HG02642 (cell line): ENCODE measurements around the gene ARHGEF37.

Source experiments
- ATAC-seq: cut with Tn5 transposase; IDR thresholded peaks from one replicate; pipeline ENCODE4 v1.9.1; 2021; ENCODE audit warnings: mild to moderate bottlenecking; ENCODE audit not compliant: unreplicated experiment, poor library complexity

ARHGEF37 gene

DNA sequence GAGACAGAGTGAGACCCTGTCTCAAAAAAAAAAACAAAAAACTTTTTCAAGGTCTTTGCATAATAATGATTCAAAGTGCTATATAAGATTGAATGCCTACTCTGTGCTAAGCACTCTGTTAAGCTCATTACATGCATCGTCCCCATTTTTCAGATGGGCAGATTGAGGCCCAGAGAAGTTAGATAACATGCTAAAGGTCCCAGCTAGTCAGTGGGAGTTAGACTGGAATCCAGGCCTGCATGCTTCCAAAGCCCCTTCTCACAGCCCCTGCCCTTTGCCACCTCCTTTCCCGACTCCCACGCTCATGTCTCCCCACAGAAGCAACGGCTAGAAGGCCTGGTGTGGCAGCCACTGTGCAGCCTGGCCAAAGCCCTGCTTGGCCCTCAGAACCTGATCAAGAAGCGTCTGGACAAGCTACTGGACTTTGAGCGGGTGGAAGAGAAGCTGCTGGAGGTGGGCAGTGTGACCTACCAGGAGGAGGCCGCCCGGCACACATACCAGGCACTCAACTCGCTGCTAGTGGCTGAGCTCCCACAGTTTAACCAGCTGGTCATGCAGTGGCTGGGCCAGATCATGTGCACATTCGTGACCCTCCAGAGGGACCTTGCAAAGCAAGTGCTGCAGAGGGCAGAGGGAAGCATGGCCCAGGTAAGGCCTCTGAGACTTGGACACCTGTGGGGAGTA is 40.3 kb downstream of the ARHGEF37 start:
- no peak for ATAC-seq

DNA sequence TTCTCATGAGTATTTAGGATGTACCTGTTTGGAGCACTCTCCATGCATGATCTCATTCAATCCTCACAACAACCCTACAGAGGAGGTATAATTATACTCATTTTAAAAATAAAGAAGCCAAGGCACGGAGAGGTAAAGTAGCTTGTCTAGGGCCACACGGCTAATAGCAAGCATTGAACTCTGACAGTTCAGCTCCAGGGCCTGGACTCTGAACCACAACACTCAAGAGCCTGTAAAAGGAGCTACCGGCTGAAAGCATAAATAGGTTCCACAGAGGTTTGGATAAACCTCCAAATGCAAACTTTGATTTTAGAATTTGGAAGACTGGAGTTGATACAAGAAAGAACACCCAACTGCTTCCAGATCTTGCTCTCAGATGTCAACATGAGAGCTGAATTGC is 41.2 kb downstream of the ARHGEF37 start:
- no peak for ATAC-seq

DNA sequence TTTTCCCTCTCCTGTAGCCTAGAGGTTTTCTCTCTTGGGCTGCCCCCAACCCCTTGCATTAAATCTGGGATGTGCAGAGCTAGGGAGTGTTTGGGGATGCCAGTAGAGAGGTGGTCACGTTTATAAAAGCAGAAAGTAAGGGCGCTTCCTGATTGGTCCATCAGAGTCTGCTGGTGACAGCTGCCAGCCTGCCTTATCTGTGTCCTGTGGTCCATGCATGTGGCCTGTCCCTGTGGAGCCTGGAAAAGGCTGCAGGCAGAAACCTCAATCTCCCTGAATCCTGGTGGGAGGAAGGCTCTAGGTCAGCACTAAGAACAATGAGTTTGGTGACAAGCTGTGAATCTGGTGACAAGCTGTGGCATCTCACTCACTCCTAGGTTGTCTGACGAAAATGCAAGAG is 42.2 kb downstream of the ARHGEF37 start:
- no peak for ATAC-seq

DNA sequence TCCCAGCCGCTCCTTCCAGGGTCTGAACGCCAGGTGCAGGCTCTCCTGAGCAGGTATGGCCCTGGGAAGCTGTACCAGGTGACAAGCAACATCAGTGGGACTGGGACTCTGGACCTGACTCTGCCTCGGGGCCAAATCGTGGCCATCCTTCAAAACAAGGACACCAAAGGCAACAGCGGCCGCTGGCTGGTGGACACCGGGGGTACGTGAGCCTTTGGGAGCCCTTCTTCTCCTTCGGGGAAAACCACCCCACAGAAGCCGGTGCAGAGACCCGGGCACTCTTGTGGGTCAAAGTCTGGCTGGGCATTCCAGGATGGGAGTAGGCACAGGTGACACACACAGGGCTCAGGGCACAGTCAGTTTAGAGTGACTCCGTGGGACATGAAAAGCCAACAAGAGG is 45.8 kb downstream of the ARHGEF37 start:
- no peak for ATAC-seq

DNA sequence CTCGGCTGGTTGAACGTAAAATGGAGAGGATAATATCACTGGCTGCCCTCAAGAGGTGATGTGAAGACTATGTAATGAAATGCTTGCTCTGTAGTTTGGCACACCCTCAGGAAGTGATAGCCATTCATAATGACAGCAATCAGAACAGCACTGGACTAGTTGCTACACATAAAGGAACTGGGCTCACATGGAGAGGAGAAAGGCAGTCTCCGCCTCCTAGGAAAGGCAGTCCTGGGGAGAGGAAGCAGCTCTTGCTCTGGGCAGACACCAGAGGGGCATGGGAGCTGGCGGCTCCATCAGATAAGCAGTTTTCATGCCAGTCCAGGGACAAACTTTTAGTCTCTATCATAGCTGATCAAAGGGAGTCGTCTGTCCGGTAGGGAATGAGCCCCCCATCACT is 46.9 kb downstream of the ARHGEF37 start:
- no peak for ATAC-seq

DNA sequence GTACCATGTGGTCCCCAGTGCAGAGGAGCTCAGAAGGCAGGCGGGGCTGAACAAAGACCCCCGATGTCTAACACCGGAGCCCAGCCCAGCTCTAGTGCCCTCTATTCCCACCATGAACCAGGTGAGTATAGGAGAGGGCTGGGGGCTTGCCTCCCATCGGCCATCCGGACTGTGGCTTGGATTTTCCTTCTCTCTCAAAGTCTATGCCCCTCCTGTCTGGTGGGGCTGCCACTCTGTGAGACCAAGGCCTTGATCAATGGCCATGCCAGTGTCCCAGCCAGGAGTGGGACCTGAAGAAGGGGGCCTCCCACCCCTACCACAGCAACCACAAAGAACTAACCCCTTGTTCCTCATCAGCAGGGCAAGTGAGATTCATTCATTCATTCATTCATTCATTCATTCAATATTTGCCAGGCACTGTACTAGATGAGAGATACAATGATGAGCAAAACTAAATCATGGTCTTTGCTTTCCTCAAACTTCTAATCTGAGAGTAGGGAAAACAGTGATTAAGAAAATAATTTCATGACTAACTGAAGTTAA is 47.6 kb downstream of the ARHGEF37 start:
- ATAC-seq: no peak

DNA sequence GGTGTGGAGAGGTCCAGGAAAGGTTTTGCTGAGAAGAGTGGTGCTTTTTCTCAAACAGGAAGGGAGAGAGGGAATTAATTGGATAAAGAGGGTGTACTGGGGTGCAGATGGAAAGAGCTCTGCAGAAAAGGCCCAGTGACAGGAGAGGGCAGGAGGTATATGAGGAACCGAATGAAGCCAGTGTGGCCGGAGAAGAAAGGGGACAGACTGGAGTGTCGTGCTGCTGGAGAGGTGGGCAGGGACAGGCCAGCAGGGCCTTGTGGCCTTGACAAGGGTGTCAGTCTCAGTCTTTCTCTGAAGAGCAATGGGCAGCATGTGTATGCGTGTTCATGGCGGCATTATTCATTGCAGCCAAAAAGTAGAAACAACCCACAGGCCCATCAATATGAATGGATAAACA is 48.1 kb downstream of the ARHGEF37 start:
- no peak for ATAC-seq

DNA sequence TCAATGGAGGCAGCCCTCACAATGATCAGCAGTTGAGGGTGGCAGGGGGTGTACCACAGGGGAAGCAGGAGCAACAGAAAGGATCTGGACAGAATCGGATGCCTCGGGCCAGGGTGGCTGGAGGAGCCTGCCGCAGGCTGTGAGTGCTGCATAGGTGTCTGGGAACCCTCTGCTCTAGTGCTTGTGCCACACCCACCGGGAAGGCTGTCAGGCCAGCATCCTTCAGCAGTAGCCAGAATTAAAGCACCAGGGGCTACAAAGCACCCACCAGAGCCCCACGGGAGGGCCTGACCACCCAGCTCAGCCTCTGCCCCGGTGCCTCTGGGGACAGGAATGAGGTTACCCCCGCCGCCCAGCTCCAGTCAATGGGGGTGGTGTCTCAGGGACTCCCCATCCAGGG is 49.0 kb downstream of the ARHGEF37 start:
- no peak for ATAC-seq

DNA sequence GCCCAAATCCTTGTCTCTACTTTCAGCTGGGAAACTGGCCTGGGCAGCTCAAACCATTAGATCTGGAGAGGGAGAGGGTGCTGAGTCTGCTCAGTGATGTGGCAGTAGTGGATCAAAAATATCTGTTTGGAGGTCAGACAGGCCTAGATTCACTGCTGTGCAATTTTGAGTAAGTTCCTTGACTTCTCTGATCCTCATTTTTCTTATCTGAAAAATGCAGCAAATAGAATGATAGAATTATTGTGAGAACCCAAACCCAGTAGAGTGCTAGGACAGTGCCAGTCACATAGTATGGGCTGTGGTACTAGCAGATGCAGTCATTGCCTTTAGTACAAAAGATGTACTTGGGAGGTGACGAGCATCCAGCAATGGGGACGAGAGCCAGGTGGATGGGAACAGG is 50.2 kb downstream of the ARHGEF37 start:
- no peak for ATAC-seq

DNA sequence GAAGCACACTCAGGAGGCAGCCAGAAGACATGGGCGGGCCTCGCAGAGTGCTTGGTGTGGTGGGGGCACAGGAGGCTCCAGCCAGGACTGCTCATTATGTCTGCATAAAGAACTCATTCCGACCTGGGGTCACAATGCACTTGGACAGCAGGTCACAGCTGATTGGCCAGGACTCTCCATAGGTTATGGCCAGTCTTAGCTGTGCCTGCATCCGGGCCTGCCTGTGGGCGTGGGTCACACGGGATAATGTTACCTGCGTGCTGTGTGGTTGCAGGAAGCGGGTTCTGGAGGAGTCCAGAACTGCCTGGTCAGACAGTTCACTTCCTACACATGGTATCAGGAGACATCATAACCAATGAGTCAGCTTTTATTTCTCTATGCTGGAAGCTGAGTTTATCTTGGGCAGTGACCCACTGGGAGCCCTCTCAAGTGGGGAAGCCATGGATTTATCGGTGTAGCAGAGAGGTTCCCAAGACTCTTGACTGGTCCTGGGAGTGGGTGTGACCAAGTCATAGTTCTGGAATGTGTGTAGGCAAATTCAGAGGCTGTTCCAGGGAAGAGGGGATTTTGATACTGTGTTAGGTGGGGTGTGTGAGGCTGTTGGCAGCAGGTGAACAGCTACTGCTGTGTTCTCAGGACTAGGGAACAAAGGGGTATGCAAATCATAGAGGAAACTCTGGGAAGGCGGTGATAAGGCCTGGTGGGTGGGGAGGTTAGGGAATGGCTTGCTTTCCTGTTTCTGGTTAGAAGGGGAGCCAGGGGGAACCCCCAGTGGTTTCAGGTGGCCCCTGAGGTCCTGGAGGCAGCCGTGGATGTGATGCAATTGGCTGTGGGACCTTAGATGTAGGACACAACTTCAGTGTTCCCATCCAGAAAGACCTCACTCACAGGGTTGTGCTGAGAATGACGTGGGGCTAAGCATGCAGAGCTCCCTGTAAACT is 51.3 kb downstream of the ARHGEF37 start:
- ATAC-seq: no peak

DNA sequence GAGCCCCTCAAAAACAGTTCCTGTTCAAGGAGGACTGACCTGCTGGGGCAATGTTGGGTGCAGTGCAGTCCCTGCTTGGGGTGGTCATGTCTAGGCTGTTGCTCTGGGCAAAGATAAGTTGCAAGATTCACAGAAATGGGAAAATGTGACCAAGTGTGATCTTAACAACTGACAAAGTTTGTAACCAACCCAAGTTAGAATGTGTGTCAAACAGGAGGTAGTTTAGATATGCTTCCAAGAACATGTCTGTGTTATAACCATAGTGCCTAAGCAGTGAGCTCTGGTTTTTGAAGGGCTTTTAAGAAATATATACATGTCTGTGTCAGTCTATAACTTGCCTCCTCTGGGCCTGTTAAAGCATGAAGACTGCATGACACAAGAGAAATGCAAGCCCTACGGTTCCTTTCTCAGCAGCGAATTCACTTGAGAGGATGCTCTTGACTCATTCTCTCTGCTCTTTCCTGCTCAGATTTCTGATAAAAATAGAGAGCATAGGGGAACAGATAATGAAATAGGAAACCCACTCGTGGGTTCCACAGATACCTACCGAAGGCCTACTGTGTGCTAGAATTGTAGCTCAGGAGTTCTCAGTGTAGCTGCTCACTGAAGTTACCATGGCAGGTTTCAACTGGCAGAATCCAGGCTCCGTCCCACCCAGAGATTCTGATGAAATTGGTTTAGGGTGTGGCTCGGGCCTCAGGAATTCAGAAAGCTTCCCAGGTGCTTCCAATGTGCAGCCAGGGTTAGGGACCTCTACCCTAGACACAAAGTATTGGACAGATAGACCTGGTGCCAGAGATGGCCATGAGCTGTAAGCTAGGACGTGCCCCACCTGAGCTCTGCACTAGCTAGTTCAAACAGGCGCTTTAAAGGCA is 52.4 kb downstream of the ARHGEF37 start:
- no peak for ATAC-seq

DNA sequence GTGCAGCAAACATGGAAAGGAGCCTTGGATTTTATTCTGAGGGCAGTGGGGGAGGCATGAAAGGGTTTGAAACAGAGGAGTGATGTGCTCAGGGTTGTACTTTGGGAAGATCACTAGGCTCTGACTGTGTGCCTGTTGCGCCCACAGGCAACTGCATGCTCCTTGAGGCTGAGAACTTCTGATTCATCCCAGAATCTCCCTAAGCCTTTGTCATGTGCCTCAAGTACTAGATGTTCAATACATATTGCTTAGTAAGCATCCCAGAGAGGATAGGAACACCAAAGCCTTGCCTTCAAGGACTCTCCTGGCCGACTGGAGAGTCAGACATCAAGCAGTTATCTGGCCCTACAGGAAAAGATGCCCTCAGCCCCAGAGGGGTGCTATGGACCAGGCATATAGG is 54.1 kb downstream of the ARHGEF37 start:
- no peak for ATAC-seq

DNA sequence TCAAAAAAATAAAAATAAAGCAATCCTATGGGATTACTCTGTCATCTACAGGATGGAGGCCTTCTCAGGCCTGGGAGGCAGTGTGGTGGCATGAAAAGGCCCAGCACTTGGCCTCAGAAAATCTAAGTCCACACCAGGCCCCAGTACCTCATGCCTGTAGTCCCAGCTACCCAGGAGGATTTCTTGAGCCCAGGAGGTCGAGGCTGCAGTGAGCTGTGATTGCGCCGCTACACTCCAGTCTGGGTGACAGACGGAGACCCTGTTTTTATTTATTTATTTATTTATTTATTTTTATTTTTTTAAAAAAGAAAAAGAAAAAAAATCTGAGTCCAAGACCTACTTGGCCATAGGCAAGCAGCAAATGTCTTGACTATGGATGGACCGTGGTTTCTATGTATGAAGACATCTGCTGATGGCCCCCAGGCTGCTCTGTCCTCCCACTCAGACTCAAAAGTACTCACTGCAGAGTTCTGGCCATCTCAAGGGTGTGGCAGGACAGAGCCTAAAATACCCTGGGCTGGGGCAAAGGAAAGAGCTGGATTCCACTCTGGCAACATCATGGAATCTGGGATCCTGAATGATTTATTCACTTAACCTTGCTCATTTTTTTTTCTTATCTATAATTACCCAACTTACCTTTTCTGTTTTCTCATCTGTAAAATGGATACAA is 55.0 kb downstream of the ARHGEF37 start:
- ATAC-seq: no peak

DNA sequence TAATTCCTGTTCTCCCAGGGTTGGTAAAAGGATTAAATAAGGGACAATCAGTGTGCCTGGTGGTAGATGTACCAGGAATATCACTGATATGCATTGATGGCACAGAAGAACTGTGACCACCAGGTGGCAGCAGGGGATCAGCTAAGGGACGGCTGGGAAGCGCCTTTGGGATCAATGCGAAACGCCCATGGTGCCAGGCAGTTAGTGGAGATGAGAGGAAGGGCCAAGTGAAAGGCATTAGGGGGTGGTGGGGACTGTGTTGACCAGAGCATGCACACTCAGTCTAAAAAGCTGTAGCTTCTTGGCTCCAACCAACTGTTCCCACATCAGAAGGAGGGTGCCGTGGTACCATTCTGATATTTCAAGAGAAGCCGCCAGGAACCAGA is 55.6 kb downstream of the ARHGEF37 start:
- no peak for ATAC-seq

DNA sequence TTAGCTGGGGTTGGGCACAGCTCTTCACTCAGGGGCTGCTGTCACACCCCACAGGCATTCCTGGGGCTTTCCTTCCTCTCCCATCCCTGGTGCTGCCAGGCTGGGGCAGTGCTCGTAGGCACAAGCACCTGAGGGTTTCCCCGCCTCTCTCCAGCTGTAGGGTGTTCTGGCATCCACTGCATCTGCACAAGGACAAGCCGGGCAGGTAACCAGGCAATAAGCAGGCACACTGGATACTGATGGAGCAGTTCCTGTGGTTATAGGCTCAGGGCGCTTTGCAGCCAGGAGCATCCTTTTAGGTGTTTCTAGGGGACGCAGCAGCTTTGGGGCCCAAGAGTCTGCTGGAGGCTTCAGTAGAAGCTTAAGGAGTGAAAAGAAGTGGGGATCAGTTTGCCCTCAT is 56.8 kb downstream of the ARHGEF37 start:
- ATAC-seq: no peak

DNA sequence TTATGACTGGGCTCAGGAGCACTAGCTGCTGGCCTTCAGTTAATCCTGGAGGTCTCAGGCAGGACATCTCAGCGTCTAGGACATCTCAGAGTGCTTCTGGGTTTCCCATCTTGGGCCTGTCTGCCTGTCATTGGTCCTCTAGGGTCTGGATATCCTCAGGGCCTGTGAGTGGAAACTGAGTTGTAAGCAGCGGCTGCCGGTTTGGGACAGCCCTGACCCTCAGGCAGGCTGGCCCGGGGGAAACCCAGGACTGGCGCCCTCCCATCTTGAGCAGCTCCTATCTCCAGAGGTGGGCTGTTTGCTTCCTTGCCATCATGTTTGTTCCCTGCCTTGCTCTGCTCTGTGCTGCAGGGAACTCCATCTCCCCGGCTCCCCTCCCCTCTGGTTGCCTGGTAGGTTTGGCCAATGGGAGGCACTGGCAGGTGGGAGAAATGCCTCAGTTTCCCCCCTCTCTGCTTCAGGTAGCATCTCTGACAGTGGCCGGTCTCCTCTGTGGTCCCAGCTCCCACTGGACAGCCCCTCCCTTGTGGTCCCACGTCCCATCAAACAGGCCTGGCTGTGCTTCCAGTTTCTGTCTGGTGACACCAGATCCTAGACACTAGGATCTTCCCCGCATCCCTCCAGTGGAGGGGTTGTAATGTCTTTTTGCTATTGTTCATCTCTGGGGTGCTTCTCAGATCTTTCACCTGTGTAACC is 57.4 kb downstream of the ARHGEF37 start:
- no peak for ATAC-seq

DNA sequence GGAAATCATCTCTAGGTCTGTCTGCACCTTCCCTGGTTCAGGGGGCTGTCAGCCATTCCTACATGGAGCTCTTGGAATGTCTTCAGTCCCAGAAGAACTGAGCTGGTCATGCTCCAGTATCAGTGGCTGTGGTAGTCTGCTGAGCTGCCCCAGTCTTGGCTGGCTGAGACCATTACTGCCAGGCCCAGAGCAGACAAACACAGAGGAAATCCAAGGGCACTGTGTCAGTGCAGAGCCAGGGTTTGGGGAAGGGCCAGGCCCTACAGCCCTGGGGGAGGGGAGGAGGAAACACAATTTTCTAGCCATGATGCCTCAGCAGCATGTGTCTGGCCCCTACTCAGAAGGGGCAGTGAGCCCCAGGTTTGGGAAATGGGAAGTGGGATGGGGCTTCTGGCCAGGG is 58.4 kb downstream of the ARHGEF37 start:
- no peak for ATAC-seq

DNA sequence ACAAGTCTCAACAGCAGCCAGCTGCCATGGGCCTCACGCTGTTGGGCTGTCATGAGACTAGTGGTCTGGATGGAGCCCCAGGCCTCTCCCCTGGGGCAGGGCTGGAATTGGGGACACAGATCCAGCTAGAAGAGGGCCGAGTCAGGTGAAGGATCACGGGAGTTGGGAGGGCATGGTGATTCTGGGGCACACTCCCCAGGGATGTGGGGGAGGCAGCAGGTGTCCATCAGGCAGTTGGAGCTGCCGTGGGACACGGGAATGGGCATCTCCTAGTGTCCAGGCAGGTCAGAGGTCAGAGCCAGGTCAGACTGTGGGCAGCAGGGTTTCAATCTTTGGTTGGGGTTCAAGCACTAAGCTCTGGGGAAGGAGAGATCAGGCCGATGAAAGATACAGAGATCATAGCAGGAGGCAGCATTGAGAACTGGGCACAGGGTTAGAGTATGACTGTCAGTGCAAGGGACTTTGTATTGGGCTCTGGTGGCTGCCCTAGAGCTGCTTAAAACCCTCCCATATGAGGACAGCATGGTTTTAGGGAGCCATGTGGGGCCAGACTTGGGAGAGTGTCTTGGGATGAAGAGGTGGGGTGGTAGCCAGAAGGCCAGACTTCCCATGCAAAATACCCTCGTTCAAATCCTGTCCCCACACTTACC is 59.2 kb downstream of the ARHGEF37 start:
- ATAC-seq: no peak

DNA sequence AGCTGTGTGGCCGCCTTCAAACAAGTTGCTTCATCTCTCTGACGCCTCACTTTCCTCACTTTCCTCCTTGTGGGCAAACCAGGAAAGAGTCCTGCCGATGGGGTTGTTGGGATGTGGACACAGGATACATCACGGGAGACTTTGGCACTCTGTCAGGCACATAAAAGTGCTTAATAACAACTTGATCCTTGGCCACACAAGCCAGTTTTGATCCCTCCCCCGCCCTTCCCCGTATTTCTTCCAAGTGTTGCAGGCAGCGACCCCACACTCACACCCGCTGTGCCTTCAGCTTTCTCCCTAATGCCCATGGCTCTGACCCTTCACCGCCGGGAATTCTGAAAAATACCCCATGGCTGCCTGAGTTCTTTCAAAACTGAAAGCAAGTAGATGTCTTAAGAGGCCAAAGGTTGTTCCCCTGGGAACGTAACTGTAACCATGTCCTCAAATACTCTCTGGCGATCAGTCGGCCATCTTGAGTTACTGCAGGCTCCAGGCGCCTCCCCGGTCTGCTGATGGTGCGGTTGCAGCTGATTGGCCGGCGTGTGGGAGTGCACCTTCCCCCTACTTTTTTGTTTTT is 59.8 kb downstream of the ARHGEF37 start:
- ATAC-seq: no peak
